ENCODE results near the gene CRAMP1.

CRAMP1 gene

DNA sequence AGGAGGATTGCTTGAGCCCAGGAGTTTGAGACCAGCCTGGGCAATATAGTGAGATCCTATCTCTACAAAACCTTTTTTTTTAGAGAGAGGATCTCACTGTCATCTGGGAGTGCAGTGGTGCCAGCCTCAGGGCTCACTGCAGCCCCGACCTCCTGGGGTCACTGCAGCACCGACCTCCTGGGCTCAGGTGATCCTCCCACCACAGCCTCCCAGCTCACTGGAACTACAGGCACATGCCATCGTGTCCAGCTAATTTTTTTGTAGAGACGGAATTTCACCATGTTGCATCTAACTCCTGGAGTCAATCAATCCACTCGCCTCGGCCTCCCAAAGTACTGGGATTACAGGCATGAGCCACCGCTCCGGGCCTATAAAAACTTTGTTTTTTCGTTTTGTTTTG lies 109.2 kb downstream of the CRAMP1 start:
- no peak overlapping the region for H3K23ac ChIP-seq (ENCODE audit: low read depth, low read length, poor library complexity)
- H4K8ac ChIP-seq (ENCODE audit: low read depth, low read length): no peak overlapping the region
- H3K4ac ChIP-seq (ENCODE audit: low read length): no peak overlapping the region
- H3K18ac ChIP-seq (ENCODE audit: low read length): no peak overlapping the region
- no peaks in the 10 kb centered on the region for H3K4me1 ChIP-seq (ENCODE audit: control insufficient read depth in 2 of 2, insufficient read depth in 1 of 2, low read depth in 1 of 2, low read length in 2 of 2)
- H3K4me3 ChIP-seq (ENCODE audit: low read length in 2 of 2): no peak overlapping the region
- WGBS, 2 donors (ENCODE audit: extremely low coverage in 2 of 2, insufficient read length in 2 of 2, insufficient replicate concordance in 1 of 2): no CpG with 5 or more reads among the region's 9 CpGs
- no peak overlapping the region for H2BK5ac ChIP-seq (ENCODE audit: low read length)
- no peak overlapping the region for H2AFZ ChIP-seq (ENCODE audit: low read length)
- no peak overlapping the region for H2BK12ac ChIP-seq (ENCODE audit: low read length)
- no peak overlapping the region for H2AK5ac ChIP-seq (ENCODE audit: low read depth, low read length)
- no peak overlapping the region for H2BK120ac ChIP-seq (ENCODE audit: low read depth, low read length)
- H3K9ac ChIP-seq (ENCODE audit: low read depth, low read length, poor library complexity): no peak overlapping the region
- DNase-seq (ENCODE audit: low spot score): no peak
- no peak overlapping the region for H3K4me2 ChIP-seq (ENCODE audit: insufficient read depth, low read length, poor library complexity, severe bottlenecking)
- H2BK15ac ChIP-seq (ENCODE audit: low read length): no peak overlapping the region
- no peak overlapping the region for H4K91ac ChIP-seq (ENCODE audit: low read depth, low read length, poor library complexity)
- peaks cover 10 to 17% of the 10 kb centered on the region in 2 donors for H3K36me3 ChIP-seq (replicated peaks in 1 of 2; ENCODE audit: control insufficient read depth in 2 of 2, insufficient read depth in 2 of 2, low read length in 2 of 2)
- H3K79me1 ChIP-seq (ENCODE audit: low read depth, low read length): peaks cover 8% of the 10 kb centered on the region
- no peaks in the 10 kb centered on the region for H3K9me3 ChIP-seq (replicated peaks in 1 of 2; ENCODE audit: control insufficient read depth in 2 of 2, insufficient read depth in 1 of 2, low read depth in 1 of 2, low read length in 2 of 2)
- no peaks in the 10 kb centered on the region for H3K27me3 ChIP-seq (ENCODE audit: control insufficient read depth in 3 of 3, insufficient read depth in 3 of 3, low read depth in 1 of 3, low read length in 3 of 3)
- no peak overlapping the region for H3K27ac ChIP-seq (replicated peaks; ENCODE audit: low read length)
- H3K14ac ChIP-seq (ENCODE audit: low read length): no peak overlapping the region

DNA sequence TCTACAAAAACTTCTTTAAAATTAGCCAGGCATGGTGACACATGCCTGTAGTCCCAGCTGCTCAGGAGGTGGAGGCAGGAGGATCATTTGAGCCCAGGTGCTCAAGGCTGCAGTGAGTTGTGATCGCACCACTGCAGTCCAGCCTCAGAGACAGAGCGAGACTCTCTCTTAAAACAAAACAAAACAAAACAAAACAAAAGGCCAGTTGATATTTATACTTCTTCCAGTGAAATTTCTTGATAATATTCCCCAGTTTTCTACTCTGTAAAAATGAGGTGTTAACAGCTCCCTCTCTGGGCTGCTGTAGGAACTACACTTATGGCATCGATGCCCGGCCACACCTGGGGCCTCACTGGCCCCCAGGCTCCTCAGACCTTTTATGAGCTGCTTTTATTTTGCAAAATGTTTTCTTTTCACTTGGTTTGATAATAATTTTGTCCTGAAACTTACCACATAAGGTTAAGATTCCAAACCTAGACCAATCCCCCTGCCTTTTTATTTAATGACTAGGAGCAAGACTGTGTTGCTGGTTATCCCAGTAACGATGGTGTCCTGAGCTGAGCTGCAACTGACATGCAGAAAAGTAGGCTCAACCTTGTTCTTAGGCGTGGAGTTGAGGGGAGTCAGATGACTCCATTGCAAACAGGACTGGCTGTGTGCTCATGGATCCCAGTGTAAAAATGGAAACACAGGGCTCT lies 111.4 kb downstream of the CRAMP1 start:
- Histone ChIP-seq H3K4me2 (ENCODE audit: insufficient read depth, low read length, poor library complexity, severe bottlenecking) (no peak overlapping the region), H4K8ac (ENCODE audit: low read depth, low read length) (no peak overlapping the region), H3K23ac (ENCODE audit: low read depth, low read length, poor library complexity) (no peak overlapping the region), H2BK120ac (ENCODE audit: low read depth, low read length) (no peak overlapping the region), H3K27me3 (ENCODE audit: control insufficient read depth in 3 of 3, insufficient read depth in 3 of 3, low read depth in 1 of 3, low read length in 3 of 3) (no peaks in the 10 kb centered on the region), H3K4me1 (ENCODE audit: control insufficient read depth in 2 of 2, insufficient read depth in 1 of 2, low read depth in 1 of 2, low read length in 2 of 2) (no peaks in the 10 kb centered on the region), H2AK5ac (ENCODE audit: low read depth, low read length) (no peak overlapping the region), H3K79me1 (ENCODE audit: low read depth, low read length) (peaks cover 8% of the 10 kb centered on the region), H3K4me3 (ENCODE audit: low read length in 2 of 2) (no peak overlapping the region), H3K18ac (ENCODE audit: low read length) (no peak overlapping the region), H3K27ac (replicated peaks; ENCODE audit: low read length) (no peak overlapping the region), H4K91ac (ENCODE audit: low read depth, low read length, poor library complexity) (no peak overlapping the region), H2BK15ac (ENCODE audit: low read length) (no peak overlapping the region), H3K14ac (ENCODE audit: low read length) (no peak overlapping the region), H2BK5ac (ENCODE audit: low read length) (no peak overlapping the region), H2BK12ac (ENCODE audit: low read length) (peak overlapping the region; percentile 25), H3K36me3 (replicated peaks in 1 of 2; ENCODE audit: control insufficient read depth in 2 of 2, insufficient read depth in 2 of 2, low read length in 2 of 2) (peaks cover 25 to 36% of the 10 kb centered on the region in 2 donors), H3K9me3 (replicated peaks in 1 of 2; ENCODE audit: control insufficient read depth in 2 of 2, insufficient read depth in 1 of 2, low read depth in 1 of 2, low read length in 2 of 2) (peaks cover 0 to 2% of the 10 kb centered on the region in 2 donors), H3K4ac (ENCODE audit: low read length) (no peak overlapping the region), H2AFZ (ENCODE audit: low read length) (no peak overlapping the region), H3K9ac (ENCODE audit: low read depth, low read length, poor library complexity) (no peak overlapping the region)
- WGBS, 2 donors (ENCODE audit: extremely low coverage in 2 of 2, insufficient read length in 2 of 2, insufficient replicate concordance in 1 of 2): no CpG with 5 or more reads among the region's 6 CpGs
- DNase-seq (ENCODE audit: low spot score): no peak

GRCh38 chr16:1724491-1724890 lies 112.3 kb downstream of the CRAMP1 start:
- Histone ChIP-seq H3K36me3 (replicated peaks in 1 of 2; ENCODE audit: control insufficient read depth in 2 of 2, insufficient read depth in 2 of 2, low read length in 2 of 2) (peaks cover 25 to 44% of the 10 kb centered on the region in 2 donors), H3K23ac (ENCODE audit: low read depth, low read length, poor library complexity) (no peak overlapping the region), H3K9ac (ENCODE audit: low read depth, low read length, poor library complexity) (no peak overlapping the region), H2BK15ac (ENCODE audit: low read length) (no peak overlapping the region), H3K4me3 (ENCODE audit: low read length in 2 of 2) (no peak overlapping the region), H3K4ac (ENCODE audit: low read length) (no peak overlapping the region), H3K4me2 (ENCODE audit: insufficient read depth, low read length, poor library complexity, severe bottlenecking) (no peak overlapping the region), H2BK120ac (ENCODE audit: low read depth, low read length) (no peak overlapping the region), H2AK5ac (ENCODE audit: low read depth, low read length) (no peak overlapping the region), H2BK5ac (ENCODE audit: low read length) (no peak overlapping the region), H3K27ac (replicated peaks; ENCODE audit: low read length) (no peak overlapping the region), H3K14ac (ENCODE audit: low read length) (no peak overlapping the region), H3K18ac (ENCODE audit: low read length) (no peak overlapping the region), H4K91ac (ENCODE audit: low read depth, low read length, poor library complexity) (no peak overlapping the region), H3K4me1 (ENCODE audit: control insufficient read depth in 2 of 2, insufficient read depth in 1 of 2, low read depth in 1 of 2, low read length in 2 of 2) (no peaks in the 10 kb centered on the region), H3K79me1 (ENCODE audit: low read depth, low read length) (peaks cover 8% of the 10 kb centered on the region), H2AFZ (ENCODE audit: low read length) (no peak overlapping the region), H3K9me3 (replicated peaks in 1 of 2; ENCODE audit: control insufficient read depth in 2 of 2, insufficient read depth in 1 of 2, low read depth in 1 of 2, low read length in 2 of 2) (peaks cover 0 to 2% of the 10 kb centered on the region in 2 donors), H4K8ac (ENCODE audit: low read depth, low read length) (no peak overlapping the region), H2BK12ac (ENCODE audit: low read length) (no peak overlapping the region), H3K27me3 (ENCODE audit: control insufficient read depth in 3 of 3, insufficient read depth in 3 of 3, low read depth in 1 of 3, low read length in 3 of 3) (no peaks in the 10 kb centered on the region)
- no peak for DNase-seq (ENCODE audit: low spot score)
- no CpG with 5 or more reads among the region's 12 CpGs for WGBS, 2 donors (ENCODE audit: extremely low coverage in 2 of 2, insufficient read length in 2 of 2, insufficient replicate concordance in 1 of 2)

DNA sequence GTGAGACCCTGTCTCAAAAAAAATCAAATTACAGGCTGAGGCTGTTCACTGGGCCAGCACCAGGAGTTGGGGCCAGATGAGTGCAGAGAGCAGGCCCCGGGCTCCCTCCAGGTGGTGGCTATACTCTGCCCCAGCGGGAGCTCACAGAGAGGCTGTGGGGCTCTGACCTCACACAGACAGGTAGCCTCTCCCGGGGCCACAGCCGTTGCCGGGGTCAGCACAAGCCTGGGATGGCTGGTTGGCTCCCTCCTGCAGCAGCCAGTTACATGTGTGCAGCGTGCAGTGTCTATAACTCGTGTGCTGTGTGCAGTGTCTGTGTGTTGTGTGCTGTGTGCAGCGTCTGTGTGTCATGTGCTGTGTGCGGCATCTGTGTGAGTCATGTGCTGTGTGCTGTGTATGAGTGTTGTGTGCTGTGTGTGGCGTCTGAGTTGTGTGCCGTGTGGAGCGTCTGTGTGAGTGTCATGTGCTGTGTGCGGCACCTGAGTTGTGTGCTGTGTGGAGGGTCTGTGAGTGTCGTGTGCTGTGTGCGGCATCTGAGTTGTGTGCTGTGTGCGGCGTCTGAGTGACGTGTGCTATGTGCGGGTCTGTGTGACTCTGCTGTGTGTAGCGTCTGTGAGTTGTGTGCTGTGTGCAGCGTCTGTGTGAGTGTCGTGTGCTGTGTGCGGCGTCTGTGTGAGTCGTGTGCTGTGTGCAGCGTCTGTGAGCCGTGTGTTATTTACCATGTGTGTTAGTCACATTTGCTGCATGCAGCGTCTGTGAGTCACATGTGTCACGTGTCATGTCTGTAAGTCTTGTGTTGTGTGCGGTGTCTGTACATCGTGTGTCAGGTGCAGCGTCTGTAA lies 114.7 kb downstream of the CRAMP1 start:
- H2BK120ac ChIP-seq (ENCODE audit: low read depth, low read length): no peak overlapping the region
- H2AFZ ChIP-seq (ENCODE audit: low read length): no peak overlapping the region
- WGBS, 2 donors (ENCODE audit: extremely low coverage in 2 of 2, insufficient read length in 2 of 2, insufficient replicate concordance in 1 of 2): no CpG with 5 or more reads among the region's 32 CpGs
- peak overlapping the region in 1 of 2 donors; percentile 50 for H3K4me3 ChIP-seq (ENCODE audit: low read length in 2 of 2)
- H3K27me3 ChIP-seq (ENCODE audit: control insufficient read depth in 3 of 3, insufficient read depth in 3 of 3, low read depth in 1 of 3, low read length in 3 of 3): no peaks in the 10 kb centered on the region
- H3K23ac ChIP-seq (ENCODE audit: low read depth, low read length, poor library complexity): peak overlapping the region; percentile 60
- no peak overlapping the region for H3K18ac ChIP-seq (ENCODE audit: low read length)
- peaks cover 0 to 2% of the 10 kb centered on the region in 2 donors for H3K9me3 ChIP-seq (replicated peaks in 1 of 2; ENCODE audit: control insufficient read depth in 2 of 2, insufficient read depth in 1 of 2, low read depth in 1 of 2, low read length in 2 of 2)
- H3K27ac ChIP-seq (replicated peaks; ENCODE audit: low read length): no peak overlapping the region
- no peak overlapping the region for H3K4ac ChIP-seq (ENCODE audit: low read length)
- H3K36me3 ChIP-seq (replicated peaks in 1 of 2; ENCODE audit: control insufficient read depth in 2 of 2, insufficient read depth in 2 of 2, low read length in 2 of 2): peaks cover 28 to 61% of the 10 kb centered on the region in 2 donors
- no peak overlapping the region for H2BK5ac ChIP-seq (ENCODE audit: low read length)
- no peak for DNase-seq (ENCODE audit: low spot score)
- H2BK12ac ChIP-seq (ENCODE audit: low read length): no peak overlapping the region
- peak overlapping the region; percentile 27 for H3K9ac ChIP-seq (ENCODE audit: low read depth, low read length, poor library complexity)
- no peak overlapping the region for H4K91ac ChIP-seq (ENCODE audit: low read depth, low read length, poor library complexity)
- H3K4me1 ChIP-seq (ENCODE audit: control insufficient read depth in 2 of 2, insufficient read depth in 1 of 2, low read depth in 1 of 2, low read length in 2 of 2): no peaks in the 10 kb centered on the region
- H2AK5ac ChIP-seq (ENCODE audit: low read depth, low read length): no peak overlapping the region
- no peak overlapping the region for H4K8ac ChIP-seq (ENCODE audit: low read depth, low read length)
- no peak overlapping the region for H3K14ac ChIP-seq (ENCODE audit: low read length)
- peaks cover 8% of the 10 kb centered on the region for H3K79me1 ChIP-seq (ENCODE audit: low read depth, low read length)
- no peak overlapping the region for H3K4me2 ChIP-seq (ENCODE audit: insufficient read depth, low read length, poor library complexity, severe bottlenecking)
- no peak overlapping the region for H2BK15ac ChIP-seq (ENCODE audit: low read length)

Data from neuronal stem cell (in vitro differentiated cells).